Measurements from ENCODE around the gene TAS2R3.

TAS2R3 gene

DNA sequence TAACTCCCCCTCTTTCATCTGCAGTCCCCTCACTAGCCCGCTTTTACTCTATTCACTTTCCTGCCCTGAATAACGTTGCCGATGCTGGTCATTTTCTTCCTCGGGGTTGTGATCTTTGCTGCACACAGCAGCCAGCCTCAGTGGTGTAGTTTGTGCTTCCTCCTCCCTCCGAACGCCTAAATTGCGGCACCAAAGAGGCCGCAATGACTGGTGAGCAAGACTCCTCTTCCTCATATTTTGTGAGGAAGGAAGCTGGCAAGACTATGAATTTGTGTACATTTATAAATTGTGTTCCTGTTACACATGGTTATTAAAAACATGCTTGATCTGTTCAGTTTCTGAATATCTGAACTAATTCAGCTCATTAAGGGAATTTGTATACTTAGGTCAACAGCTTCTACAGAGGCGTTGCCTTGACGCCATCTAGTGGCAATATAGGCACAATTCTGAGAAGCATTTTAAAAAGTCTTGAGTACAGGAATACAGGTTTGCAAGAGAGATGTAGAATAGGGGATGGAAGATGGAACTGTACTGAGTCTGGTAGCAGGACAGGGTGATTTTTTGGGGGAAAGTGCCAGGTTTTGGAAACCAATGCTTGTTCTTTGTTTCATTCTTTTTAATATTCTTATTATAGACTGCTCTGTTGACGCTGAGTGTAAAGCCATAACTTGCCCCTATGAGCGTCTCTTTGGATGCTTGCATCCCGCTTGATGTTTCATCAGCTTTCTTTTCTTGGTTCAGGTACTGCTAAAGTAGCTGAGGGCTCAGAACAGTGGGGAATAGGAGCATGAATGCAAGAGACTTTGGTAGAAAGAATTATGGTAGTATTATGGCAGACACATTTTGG lies 22.0 kb downstream of the TAS2R3 start:
- DNase-seq, result peak; percentile 3

DNA sequence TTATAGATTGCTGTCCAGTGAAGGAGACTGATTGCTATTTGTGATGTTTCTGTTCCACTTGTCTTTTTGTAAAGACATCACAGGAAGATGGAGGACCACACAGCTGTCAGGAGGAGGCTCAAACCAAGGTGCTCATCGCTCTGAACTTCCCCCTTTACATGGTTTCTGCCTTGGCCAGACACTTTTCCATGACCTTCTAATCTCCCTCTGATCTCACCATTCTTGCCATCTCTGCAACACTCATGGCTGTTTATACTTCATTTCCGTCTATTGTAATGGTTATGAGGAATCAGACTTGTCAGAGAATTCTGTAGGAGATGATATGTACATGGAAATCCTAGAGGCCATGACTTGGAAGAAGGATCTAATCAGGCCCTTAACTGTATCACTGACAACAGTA lies 24.4 kb downstream of the TAS2R3 start:
- no peak for DNase-seq

- no peak for DNase-seq
Observed at GRCh38 chr7:141789917-141790316, 26.0 kb downstream of the TAS2R3 start, which contains the start of gene TAS2R5. Gene TAS2R5 (plus strand): TSS chr7:141790217. CDS start chr7:141790362, 145 bp downstream.

GRCh38 chr7:141792526-141792925 lies 28.6 kb downstream of the TAS2R3 start:
- DNase-seq, result no peak

All from activated CD4-positive, alpha-beta T cell treated with anti-CD3 and anti-CD28 coated beads, Interleukin-2, amount 50 U/mL, for 1 hour (primary cell).